ENCODE measurements around the gene TMEM128.

Gene TMEM128

DNA sequence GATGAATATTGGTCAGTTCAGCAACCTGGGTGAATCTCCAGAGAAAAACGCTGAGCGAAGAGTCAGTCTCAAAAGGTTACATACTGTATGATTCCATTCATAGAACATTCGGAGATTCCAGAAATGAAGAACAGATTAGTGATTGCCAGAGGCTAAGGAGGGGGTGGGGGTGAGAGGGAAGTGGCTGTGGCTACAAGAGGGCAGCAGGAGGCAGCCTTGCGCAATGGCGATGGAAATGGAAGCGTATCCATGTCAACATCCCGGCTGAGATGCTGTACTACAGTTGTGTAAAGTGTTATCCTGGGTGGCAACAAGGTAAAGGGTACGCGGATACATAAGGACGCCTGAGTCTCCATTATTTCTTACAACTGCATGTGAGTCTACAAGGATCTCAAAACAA, 23.9 kb upstream of the TMEM128 start:
- Histone ChIP-seq H3K27ac (ENCODE audit: low read length) (no peak overlapping the region), H3K4me2 (ENCODE audit: low read length) (no peak overlapping the region), H3K79me2 (ENCODE audit: low read length) (no peaks in the 10 kb centered on the region), H3K4me1 (ENCODE audit: low read length) (peaks cover 21% of the 10 kb centered on the region), H3K4me3 (ENCODE audit: low read length) (no peak overlapping the region), H3K9me3 (ENCODE audit: insufficient read depth, low read length) (no peaks in the 10 kb centered on the region), H3K9ac (ENCODE audit: low read length) (no peak overlapping the region), H3K27me3 (ENCODE audit: low read depth, low read length) (no peaks in the 10 kb centered on the region), H2AFZ (ENCODE audit: low read depth, low read length) (no peak overlapping the region), H3K36me3 (replicated peaks; ENCODE audit: low read depth, low read length) (peaks cover 68% of the 10 kb centered on the region), H4K20me1 (ENCODE audit: insufficient read depth, low read length) (no peaks in the 10 kb centered on the region)
- no peak for TF ChIP-seq EZH2phosphoT487 (IDR thresholded peaks at IDR 0.05; ENCODE audit: low read depth)
- TF ChIP-seq, protein P1, sequence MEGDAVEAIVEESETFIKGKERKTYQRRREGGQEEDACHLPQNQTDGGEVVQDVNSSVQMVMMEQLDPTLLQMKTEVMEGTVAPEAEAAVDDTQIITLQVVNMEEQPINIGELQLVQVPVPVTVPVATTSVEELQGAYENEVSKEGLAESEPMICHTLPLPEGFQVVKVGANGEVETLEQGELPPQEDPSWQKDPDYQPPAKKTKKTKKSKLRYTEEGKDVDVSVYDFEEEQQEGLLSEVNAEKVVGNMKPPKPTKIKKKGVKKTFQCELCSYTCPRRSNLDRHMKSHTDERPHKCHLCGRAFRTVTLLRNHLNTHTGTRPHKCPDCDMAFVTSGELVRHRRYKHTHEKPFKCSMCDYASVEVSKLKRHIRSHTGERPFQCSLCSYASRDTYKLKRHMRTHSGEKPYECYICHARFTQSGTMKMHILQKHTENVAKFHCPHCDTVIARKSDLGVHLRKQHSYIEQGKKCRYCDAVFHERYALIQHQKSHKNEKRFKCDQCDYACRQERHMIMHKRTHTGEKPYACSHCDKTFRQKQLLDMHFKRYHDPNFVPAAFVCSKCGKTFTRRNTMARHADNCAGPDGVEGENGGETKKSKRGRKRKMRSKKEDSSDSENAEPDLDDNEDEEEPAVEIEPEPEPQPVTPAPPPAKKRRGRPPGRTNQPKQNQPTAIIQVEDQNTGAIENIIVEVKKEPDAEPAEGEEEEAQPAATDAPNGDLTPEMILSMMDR (IDR thresholded peaks at IDR 0.05; ENCODE audit: low read depth, low read length), result peak; percentile 20; the same call in 1 of the 2 replicates

DNA sequence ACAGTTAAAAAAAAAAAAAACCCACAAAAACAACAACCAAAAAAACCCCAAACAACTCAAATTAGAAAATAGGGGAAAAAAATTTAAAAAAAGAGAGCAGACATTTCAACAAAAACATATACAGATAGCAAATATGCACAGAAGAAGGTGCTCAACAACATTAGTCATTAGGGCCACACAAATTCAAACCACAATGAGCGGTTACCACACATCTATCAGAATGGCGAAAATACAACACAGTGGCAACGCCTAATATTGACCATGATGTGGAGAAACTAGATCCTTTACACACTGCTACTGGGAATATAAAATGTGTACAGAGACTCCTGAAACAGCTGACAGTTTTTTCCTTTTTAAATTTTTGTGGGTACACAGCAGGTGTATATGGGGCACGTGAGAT, 22.5 kb upstream of the TMEM128 start:
- H3K4me1 ChIP-seq (ENCODE audit: low read length), result peaks cover 29% of the 10 kb centered on the region
- H3K4me2 ChIP-seq (ENCODE audit: low read length), result no peak overlapping the region
- H3K9me3 ChIP-seq (ENCODE audit: insufficient read depth, low read length), result no peaks in the 10 kb centered on the region
- H3K27me3 ChIP-seq (ENCODE audit: low read depth, low read length), result no peaks in the 10 kb centered on the region
- no peaks in the 10 kb centered on the region for H3K79me2 ChIP-seq (ENCODE audit: low read length)
- peaks cover 72% of the 10 kb centered on the region for H3K36me3 ChIP-seq (replicated peaks; ENCODE audit: low read depth, low read length)
- no peak overlapping the region for H3K27ac ChIP-seq (ENCODE audit: low read length)
- H3K4me3 ChIP-seq (ENCODE audit: low read length), result no peak overlapping the region
- H3K9ac ChIP-seq (ENCODE audit: low read length), result no peak overlapping the region
- H4K20me1 ChIP-seq (ENCODE audit: insufficient read depth, low read length), result no peaks in the 10 kb centered on the region
- TF ChIP-seq, protein P1 (IDR thresholded peaks at IDR 0.05; ENCODE audit: low read depth, low read length), result no peak
- no peak for TF ChIP-seq EZH2phosphoT487 (IDR thresholded peaks at IDR 0.05; ENCODE audit: low read depth)
- H2AFZ ChIP-seq (ENCODE audit: low read depth, low read length), result no peak overlapping the region

GRCh38 chr4:4269856-4270255, 21.8 kb upstream of the TMEM128 start:
- Histone ChIP-seq H3K36me3 (replicated peaks; ENCODE audit: low read depth, low read length) (peaks cover 67% of the 10 kb centered on the region), H3K9me3 (ENCODE audit: insufficient read depth, low read length) (no peaks in the 10 kb centered on the region), H3K4me2 (ENCODE audit: low read length) (no peak overlapping the region), H3K9ac (ENCODE audit: low read length) (no peak overlapping the region), H3K27ac (ENCODE audit: low read length) (no peak overlapping the region), H3K4me1 (ENCODE audit: low read length) (peaks cover 29% of the 10 kb centered on the region), H3K4me3 (ENCODE audit: low read length) (no peak overlapping the region), H2AFZ (ENCODE audit: low read depth, low read length) (no peak overlapping the region), H3K27me3 (ENCODE audit: low read depth, low read length) (no peaks in the 10 kb centered on the region), H4K20me1 (ENCODE audit: insufficient read depth, low read length) (no peaks in the 10 kb centered on the region), H3K79me2 (ENCODE audit: low read length) (no peaks in the 10 kb centered on the region)
- TF ChIP-seq, protein P1 (IDR thresholded peaks at IDR 0.05; ENCODE audit: low read depth, low read length), result no peak
- no peak for TF ChIP-seq EZH2phosphoT487 (IDR thresholded peaks at IDR 0.05; ENCODE audit: low read depth)

DNA sequence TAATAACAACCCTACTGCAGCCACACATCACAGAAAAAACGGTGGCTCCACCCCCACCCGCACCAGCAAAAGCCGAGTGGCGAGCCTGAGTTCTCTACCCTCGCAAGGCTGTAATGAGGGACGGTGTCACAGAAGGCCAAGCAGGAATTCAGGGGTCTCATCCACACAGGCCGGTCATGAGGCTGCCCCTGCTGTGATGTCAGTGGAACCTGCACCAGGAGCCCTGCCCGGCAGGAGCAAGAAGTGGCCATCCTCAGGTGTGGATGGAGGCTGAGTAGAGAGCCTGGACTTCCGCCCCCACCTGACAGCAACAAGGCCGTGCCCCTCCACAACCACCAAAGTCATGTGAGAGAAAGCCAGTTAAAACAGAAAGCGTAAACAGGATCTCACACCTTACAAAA, 21.3 kb upstream of the TMEM128 start:
- Histone ChIP-seq H3K4me2 (ENCODE audit: low read length) (no peak overlapping the region), H3K27ac (ENCODE audit: low read length) (0 out of 2 replicates have a peak overlapping the region, but pooled peaks have one; percentile 17), H3K9me3 (ENCODE audit: insufficient read depth, low read length) (no peaks in the 10 kb centered on the region), H3K9ac (ENCODE audit: low read length) (no peak overlapping the region), H3K4me3 (ENCODE audit: low read length) (no peak overlapping the region), H3K27me3 (ENCODE audit: low read depth, low read length) (no peaks in the 10 kb centered on the region), H2AFZ (ENCODE audit: low read depth, low read length) (no peak overlapping the region), H3K36me3 (replicated peaks; ENCODE audit: low read depth, low read length) (peaks cover 62% of the 10 kb centered on the region), H3K79me2 (ENCODE audit: low read length) (no peaks in the 10 kb centered on the region), H3K4me1 (ENCODE audit: low read length) (peaks cover 29% of the 10 kb centered on the region), H4K20me1 (ENCODE audit: insufficient read depth, low read length) (no peaks in the 10 kb centered on the region)
- no peak for TF ChIP-seq EZH2phosphoT487 (IDR thresholded peaks at IDR 0.05; ENCODE audit: low read depth)
- TF ChIP-seq, protein P1 (IDR thresholded peaks at IDR 0.05; ENCODE audit: low read depth, low read length), result no peak

Data from OCI-LY3 (cell line).